Progenitor cell of endocrine pancreas (in vitro differentiated cells): ENCODE data around the gene TMTC1. TPM values are rescaled to one million over a fixed set of nuclear protein-coding genes. Genes with fewer than 3 reads are reported as not detected.
"Not testable (repeated sequence)": the region's sequence is repeated elsewhere in the genome, so short reads cannot be mapped to it uniquely, and the experiment has no call there.

Source experiments
- DNase-seq: peaks from one replicate; pipeline ENCODE4 v3.0.0; 2021; ENCODE audit warnings: low spot score; ENCODE audit not compliant: unreplicated experiment
- H3K27ac Mint-ChIP-seq: 2 replicates; pipeline ENCODE4 v1.8.0; 2021; ENCODE audit warnings: mild to moderate bottlenecking, moderate library complexity, mixed read lengths
- H3K27me3 Mint-ChIP-seq: 2 replicates; pipeline ENCODE4 v1.8.0; 2021; ENCODE audit warnings: mixed read lengths
- H3K36me3 Mint-ChIP-seq: 2 replicates; pipeline ENCODE4 v1.8.0; 2022; ENCODE audit warnings: mixed read lengths; ENCODE audit not compliant: insufficient read depth
- H3K4me1 Mint-ChIP-seq: 2 replicates; pipeline ENCODE4 v1.8.0; 2021; ENCODE audit warnings: low read depth, mixed read lengths
- H3K4me3 Mint-ChIP-seq: 2 replicates; pipeline ENCODE4 v1.8.0; 2021; ENCODE audit warnings: low read depth, mild to moderate bottlenecking, moderate library complexity, mixed read lengths
- H3K9me3 Mint-ChIP-seq: 2 replicates; pipeline ENCODE4 v1.8.0; 2021; ENCODE audit warnings: low read depth, mixed read lengths
- CTCF ChIP-seq: fragments of 200-600 bp; sonication (generic); IDR thresholded peaks from one replicate; pipeline ENCODE4 v1.5.0; 2021; ENCODE audit warnings: antibody characterized with exemption, mild to moderate bottlenecking; ENCODE audit not compliant: unreplicated experiment
- total RNA-seq: library from RNA; stranded (reverse); gene quantifications from 2 replicates; pipeline ENCODE4 v1.2.1, GENCODE V29; 2021

Gene TMTC1
- total RNA-seq, 1 donor from 2014 or later = 19.2 TPM

- no peak overlapping the region for H3K27ac Mint-ChIP-seq
- no peaks in the 10 kb centered on the region for H3K27me3 Mint-ChIP-seq
- TF ChIP-seq CTCF = no peak
- DNase-seq = no peak
- H3K36me3 Mint-ChIP-seq = no peaks in the 10 kb centered on the region
- H3K9me3 Mint-ChIP-seq = peaks cover 4% of the 10 kb centered on the region
- H3K4me1 Mint-ChIP-seq = no peaks in the 10 kb centered on the region
- no peak overlapping the region for H3K4me3 Mint-ChIP-seq
These were observed 33.4 kb upstream of the TMTC1 start for GRCh38 chr12:29816874-29817725.

- not testable (repeated sequence) for H3K36me3 Mint-ChIP-seq, H3K4me1 Mint-ChIP-seq, H3K27me3 Mint-ChIP-seq, H3K27ac Mint-ChIP-seq, DNase-seq, H3K4me3 Mint-ChIP-seq
- H3K9me3 Mint-ChIP-seq = peaks cover 16% of the 10 kb centered on the region
These were observed 26.0 kb upstream of the TMTC1 start for GRCh38 chr12:29809616-29810361.

- no peak for DNase-seq
- peaks cover 2% of the 10 kb centered on the region for H3K36me3 Mint-ChIP-seq
- no peaks in the 10 kb centered on the region for H3K4me1 Mint-ChIP-seq
- peaks cover 15% of the 10 kb centered on the region for H3K9me3 Mint-ChIP-seq
- H3K27me3 Mint-ChIP-seq = no peaks in the 10 kb centered on the region
- no peak overlapping the region for H3K4me3 Mint-ChIP-seq
- no peak overlapping the region for H3K27ac Mint-ChIP-seq
- TF ChIP-seq CTCF = no peak
These were observed 23.4 kb upstream of the TMTC1 start for GRCh38 chr12:29807129-29807528.

- no peak for TF ChIP-seq CTCF
- no peak overlapping the region for H3K27ac Mint-ChIP-seq
- H3K27me3 Mint-ChIP-seq = no peaks in the 10 kb centered on the region
- no peaks in the 10 kb centered on the region for H3K4me1 Mint-ChIP-seq
- H3K4me3 Mint-ChIP-seq = no peak overlapping the region
- peaks cover 1% of the 10 kb centered on the region for H3K36me3 Mint-ChIP-seq
- no peak for DNase-seq
- peaks cover 14% of the 10 kb centered on the region for H3K9me3 Mint-ChIP-seq
These were observed 20.3 kb upstream of the TMTC1 start for GRCh38 chr12:29804019-29804418.

- Mint-ChIP-seq H3K4me1 (peaks cover 24% of the 10 kb centered on the region), H3K4me3 (no peak overlapping the region), H3K27me3 (no peaks in the 10 kb centered on the region), H3K36me3 (peaks cover 1% of the 10 kb centered on the region), H3K27ac (no peak overlapping the region), H3K9me3 (peaks cover 9% of the 10 kb centered on the region)
- no peak for DNase-seq
- no peak for TF ChIP-seq CTCF
These were observed 15.8 kb upstream of the TMTC1 start for GRCh38 chr12:29799591-29799990.
